ENCODE data around the gene FAM240A.

Gene FAM240A

GRCh38 chr3:46578973-46579755 lies 33.2 kb upstream of the FAM240A start:
- H4K20me1 ChIP-seq (ENCODE audit: insufficient read depth): no peaks in the 10 kb centered on the region
- no peak overlapping the region for H3K4me3 ChIP-seq (IDR thresholded peaks at IDR 0.05; ENCODE audit: insufficient read depth, low read depth, low read length)
- H3K9ac ChIP-seq: no peak overlapping the region
- H3K27me3 ChIP-seq (ENCODE audit: insufficient read depth, low read depth): no peaks in the 10 kb centered on the region
- H2AFZ ChIP-seq (ENCODE audit: low read depth): no peak overlapping the region
- H3K4me1 ChIP-seq (ENCODE audit: low read depth, poor library complexity, severe bottlenecking): no peaks in the 10 kb centered on the region
- TF ChIP-seq, protein P1, sequence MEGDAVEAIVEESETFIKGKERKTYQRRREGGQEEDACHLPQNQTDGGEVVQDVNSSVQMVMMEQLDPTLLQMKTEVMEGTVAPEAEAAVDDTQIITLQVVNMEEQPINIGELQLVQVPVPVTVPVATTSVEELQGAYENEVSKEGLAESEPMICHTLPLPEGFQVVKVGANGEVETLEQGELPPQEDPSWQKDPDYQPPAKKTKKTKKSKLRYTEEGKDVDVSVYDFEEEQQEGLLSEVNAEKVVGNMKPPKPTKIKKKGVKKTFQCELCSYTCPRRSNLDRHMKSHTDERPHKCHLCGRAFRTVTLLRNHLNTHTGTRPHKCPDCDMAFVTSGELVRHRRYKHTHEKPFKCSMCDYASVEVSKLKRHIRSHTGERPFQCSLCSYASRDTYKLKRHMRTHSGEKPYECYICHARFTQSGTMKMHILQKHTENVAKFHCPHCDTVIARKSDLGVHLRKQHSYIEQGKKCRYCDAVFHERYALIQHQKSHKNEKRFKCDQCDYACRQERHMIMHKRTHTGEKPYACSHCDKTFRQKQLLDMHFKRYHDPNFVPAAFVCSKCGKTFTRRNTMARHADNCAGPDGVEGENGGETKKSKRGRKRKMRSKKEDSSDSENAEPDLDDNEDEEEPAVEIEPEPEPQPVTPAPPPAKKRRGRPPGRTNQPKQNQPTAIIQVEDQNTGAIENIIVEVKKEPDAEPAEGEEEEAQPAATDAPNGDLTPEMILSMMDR (conservative IDR thresholded peaks at IDR 0.05; ENCODE audit: low read depth, low read length): no peak
- no peak overlapping the region for H3K4me2 ChIP-seq
- no peak overlapping the region for H3K27ac ChIP-seq
- H3K79me2 ChIP-seq (ENCODE audit: insufficient read depth, low read depth): no peaks in the 10 kb centered on the region
- H3K36me3 ChIP-seq (ENCODE audit: insufficient read depth): no peaks in the 10 kb centered on the region

DNA sequence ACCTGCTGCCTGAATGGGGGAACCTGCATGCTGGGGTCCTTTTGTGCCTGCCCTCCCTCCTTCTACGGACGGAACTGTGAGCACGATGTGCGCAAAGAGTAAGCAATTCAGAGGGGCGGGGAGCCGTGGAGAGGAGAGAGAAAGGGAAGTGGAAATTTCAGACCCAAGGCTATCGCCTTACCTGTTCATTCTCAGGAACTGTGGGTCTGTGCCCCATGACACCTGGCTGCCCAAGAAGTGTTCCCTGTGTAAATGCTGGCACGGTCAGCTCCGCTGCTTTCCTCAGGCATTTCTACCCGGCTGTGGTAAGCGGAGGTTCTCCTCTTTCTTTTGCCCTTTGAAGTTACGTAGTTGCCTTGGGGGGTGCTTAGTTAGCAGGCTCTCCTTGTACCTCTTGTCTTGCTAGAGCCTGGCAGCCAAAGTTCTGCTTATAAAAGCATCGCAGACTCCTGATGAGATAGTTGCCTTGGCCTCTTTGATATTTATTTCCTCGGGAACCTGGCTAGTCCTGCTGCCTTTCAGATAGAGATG lies 32.5 kb upstream of the FAM240A start:
- no peak overlapping the region for H3K4me3 ChIP-seq (IDR thresholded peaks at IDR 0.05; ENCODE audit: insufficient read depth, low read depth, low read length)
- no peak overlapping the region for H2AFZ ChIP-seq (ENCODE audit: low read depth)

DNA sequence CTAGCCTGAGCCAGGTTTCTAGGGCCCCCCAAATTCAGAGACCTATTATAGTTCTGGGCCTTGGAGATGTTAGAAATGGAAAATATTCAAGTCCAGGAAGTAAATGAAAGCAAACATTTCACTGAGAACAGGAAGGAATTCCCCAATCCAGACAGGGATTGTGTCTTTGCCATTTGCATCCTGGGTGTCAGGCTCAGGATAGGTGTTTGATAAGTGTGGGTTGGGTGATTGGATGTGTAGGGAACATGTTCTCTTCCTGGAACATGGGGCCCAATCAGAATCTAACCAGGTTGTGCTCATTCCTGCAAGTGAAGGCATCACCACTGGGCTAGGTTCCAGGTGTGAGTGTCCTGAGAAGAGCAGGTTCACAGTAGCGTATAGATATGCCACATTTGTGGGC lies 31.6 kb upstream of the FAM240A start:
- Histone ChIP-seq H3K27me3 (ENCODE audit: insufficient read depth, low read depth) (no peaks in the 10 kb centered on the region), H3K9ac (no peak overlapping the region), H3K4me3 (IDR thresholded peaks at IDR 0.05; ENCODE audit: insufficient read depth, low read depth, low read length) (no peak overlapping the region), H2AFZ (ENCODE audit: low read depth) (no peak overlapping the region), H3K36me3 (ENCODE audit: insufficient read depth) (no peaks in the 10 kb centered on the region), H3K4me2 (no peak overlapping the region), H3K79me2 (ENCODE audit: insufficient read depth, low read depth) (no peaks in the 10 kb centered on the region), H3K4me1 (ENCODE audit: low read depth, poor library complexity, severe bottlenecking) (no peaks in the 10 kb centered on the region), H4K20me1 (ENCODE audit: insufficient read depth) (no peaks in the 10 kb centered on the region), H3K27ac (no peak overlapping the region)
- TF ChIP-seq, protein P1 (conservative IDR thresholded peaks at IDR 0.05; ENCODE audit: low read depth, low read length): no peak

More for the DNA sequence above, 32.5 kb upstream of the FAM240A start:
- H4K20me1 ChIP-seq (ENCODE audit: insufficient read depth): no peaks in the 10 kb centered on the region
- H3K27ac ChIP-seq: no peak overlapping the region
- H3K36me3 ChIP-seq (ENCODE audit: insufficient read depth): no peaks in the 10 kb centered on the region
- H3K27me3 ChIP-seq (ENCODE audit: insufficient read depth, low read depth): no peaks in the 10 kb centered on the region
- H3K79me2 ChIP-seq (ENCODE audit: insufficient read depth, low read depth): no peaks in the 10 kb centered on the region
- H3K4me2 ChIP-seq: no peak overlapping the region
- no peak overlapping the region for H3K9ac ChIP-seq
- H3K4me1 ChIP-seq (ENCODE audit: low read depth, poor library complexity, severe bottlenecking): no peaks in the 10 kb centered on the region
- TF ChIP-seq, protein P1 (conservative IDR thresholded peaks at IDR 0.05; ENCODE audit: low read depth, low read length): no peak

GRCh38 chr3:46584598-46585467 lies 27.5 kb upstream of the FAM240A start:
- H4K20me1 ChIP-seq (ENCODE audit: insufficient read depth): no peaks in the 10 kb centered on the region
- no peaks in the 10 kb centered on the region for H3K4me1 ChIP-seq (ENCODE audit: low read depth, poor library complexity, severe bottlenecking)
- no peak overlapping the region for H2AFZ ChIP-seq (ENCODE audit: low read depth)
- H3K4me2 ChIP-seq: no peak overlapping the region
- no peaks in the 10 kb centered on the region for H3K27me3 ChIP-seq (ENCODE audit: insufficient read depth, low read depth)
- H3K36me3 ChIP-seq (ENCODE audit: insufficient read depth): no peaks in the 10 kb centered on the region
- TF ChIP-seq, protein P1 (conservative IDR thresholded peaks at IDR 0.05; ENCODE audit: low read depth, low read length): no peak
- no peak overlapping the region for H3K4me3 ChIP-seq (IDR thresholded peaks at IDR 0.05; ENCODE audit: insufficient read depth, low read depth, low read length)
- no peaks in the 10 kb centered on the region for H3K79me2 ChIP-seq (ENCODE audit: insufficient read depth, low read depth)
- no peak overlapping the region for H3K27ac ChIP-seq
- no peak overlapping the region for H3K9ac ChIP-seq

Measured in KMS-11 (cell line).